ENCODE results near the gene SVEP1.

DNA sequence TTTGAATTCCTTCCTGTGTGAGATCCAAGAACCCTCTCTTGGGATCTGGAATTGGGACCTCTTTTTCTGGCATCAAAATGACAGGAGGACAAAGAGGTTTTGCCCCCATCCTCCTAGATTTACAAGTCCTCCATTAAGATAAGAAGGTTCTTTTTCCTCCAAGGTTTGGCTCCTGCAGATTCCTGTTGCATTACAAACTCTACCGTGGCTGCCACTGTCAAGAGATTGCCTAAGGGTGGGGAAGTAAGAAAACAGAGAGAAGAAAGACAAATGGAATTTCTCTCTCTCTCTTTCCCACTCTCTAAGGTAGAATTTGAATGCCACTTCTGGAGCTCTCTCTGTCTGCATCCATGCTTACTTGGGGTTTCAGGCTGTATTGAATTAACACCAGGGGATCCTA is 12.0 kb upstream of the SVEP1 start:
- TF ChIP-seq, protein P1, sequence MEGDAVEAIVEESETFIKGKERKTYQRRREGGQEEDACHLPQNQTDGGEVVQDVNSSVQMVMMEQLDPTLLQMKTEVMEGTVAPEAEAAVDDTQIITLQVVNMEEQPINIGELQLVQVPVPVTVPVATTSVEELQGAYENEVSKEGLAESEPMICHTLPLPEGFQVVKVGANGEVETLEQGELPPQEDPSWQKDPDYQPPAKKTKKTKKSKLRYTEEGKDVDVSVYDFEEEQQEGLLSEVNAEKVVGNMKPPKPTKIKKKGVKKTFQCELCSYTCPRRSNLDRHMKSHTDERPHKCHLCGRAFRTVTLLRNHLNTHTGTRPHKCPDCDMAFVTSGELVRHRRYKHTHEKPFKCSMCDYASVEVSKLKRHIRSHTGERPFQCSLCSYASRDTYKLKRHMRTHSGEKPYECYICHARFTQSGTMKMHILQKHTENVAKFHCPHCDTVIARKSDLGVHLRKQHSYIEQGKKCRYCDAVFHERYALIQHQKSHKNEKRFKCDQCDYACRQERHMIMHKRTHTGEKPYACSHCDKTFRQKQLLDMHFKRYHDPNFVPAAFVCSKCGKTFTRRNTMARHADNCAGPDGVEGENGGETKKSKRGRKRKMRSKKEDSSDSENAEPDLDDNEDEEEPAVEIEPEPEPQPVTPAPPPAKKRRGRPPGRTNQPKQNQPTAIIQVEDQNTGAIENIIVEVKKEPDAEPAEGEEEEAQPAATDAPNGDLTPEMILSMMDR (IDR thresholded peaks at IDR 0.05): no peak
- no peak for TF ChIP-seq POLR2A (IDR thresholded peaks at IDR 0.05; ENCODE audit: low read depth)
- no peak for TF ChIP-seq POLR2AphosphoS5 (IDR thresholded peaks at IDR 0.05)
- TF ChIP-seq EP300 (IDR thresholded peaks at IDR 0.05): no peak
